HPDE6-E6E7 (cell line): ENCODE data around the gene TRO.

ENCODE experiments used
- DNase-seq: peaks from one replicate; pipeline ENCODE4 v3.0.0; 2011; ENCODE audit warnings: missing footprints; ENCODE audit errors: extremely low spot score

TRO gene, protein sequence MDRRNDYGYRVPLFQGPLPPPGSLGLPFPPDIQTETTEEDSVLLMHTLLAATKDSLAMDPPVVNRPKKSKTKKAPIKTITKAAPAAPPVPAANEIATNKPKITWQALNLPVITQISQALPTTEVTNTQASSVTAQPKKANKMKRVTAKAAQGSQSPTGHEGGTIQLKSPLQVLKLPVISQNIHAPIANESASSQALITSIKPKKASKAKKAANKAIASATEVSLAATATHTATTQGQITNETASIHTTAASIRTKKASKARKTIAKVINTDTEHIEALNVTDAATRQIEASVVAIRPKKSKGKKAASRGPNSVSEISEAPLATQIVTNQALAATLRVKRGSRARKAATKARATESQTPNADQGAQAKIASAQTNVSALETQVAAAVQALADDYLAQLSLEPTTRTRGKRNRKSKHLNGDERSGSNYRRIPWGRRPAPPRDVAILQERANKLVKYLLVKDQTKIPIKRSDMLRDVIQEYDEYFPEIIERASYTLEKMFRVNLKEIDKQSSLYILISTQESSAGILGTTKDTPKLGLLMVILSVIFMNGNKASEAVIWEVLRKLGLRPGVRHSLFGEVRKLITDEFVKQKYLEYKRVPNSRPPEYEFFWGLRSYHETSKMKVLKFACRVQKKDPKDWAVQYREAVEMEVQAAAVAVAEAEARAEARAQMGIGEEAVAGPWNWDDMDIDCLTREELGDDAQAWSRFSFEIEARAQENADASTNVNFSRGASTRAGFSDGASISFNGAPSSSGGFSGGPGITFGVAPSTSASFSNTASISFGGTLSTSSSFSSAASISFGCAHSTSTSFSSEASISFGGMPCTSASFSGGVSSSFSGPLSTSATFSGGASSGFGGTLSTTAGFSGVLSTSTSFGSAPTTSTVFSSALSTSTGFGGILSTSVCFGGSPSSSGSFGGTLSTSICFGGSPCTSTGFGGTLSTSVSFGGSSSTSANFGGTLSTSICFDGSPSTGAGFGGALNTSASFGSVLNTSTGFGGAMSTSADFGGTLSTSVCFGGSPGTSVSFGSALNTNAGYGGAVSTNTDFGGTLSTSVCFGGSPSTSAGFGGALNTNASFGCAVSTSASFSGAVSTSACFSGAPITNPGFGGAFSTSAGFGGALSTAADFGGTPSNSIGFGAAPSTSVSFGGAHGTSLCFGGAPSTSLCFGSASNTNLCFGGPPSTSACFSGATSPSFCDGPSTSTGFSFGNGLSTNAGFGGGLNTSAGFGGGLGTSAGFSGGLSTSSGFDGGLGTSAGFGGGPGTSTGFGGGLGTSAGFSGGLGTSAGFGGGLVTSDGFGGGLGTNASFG (N-terminal part only)

DNA sequence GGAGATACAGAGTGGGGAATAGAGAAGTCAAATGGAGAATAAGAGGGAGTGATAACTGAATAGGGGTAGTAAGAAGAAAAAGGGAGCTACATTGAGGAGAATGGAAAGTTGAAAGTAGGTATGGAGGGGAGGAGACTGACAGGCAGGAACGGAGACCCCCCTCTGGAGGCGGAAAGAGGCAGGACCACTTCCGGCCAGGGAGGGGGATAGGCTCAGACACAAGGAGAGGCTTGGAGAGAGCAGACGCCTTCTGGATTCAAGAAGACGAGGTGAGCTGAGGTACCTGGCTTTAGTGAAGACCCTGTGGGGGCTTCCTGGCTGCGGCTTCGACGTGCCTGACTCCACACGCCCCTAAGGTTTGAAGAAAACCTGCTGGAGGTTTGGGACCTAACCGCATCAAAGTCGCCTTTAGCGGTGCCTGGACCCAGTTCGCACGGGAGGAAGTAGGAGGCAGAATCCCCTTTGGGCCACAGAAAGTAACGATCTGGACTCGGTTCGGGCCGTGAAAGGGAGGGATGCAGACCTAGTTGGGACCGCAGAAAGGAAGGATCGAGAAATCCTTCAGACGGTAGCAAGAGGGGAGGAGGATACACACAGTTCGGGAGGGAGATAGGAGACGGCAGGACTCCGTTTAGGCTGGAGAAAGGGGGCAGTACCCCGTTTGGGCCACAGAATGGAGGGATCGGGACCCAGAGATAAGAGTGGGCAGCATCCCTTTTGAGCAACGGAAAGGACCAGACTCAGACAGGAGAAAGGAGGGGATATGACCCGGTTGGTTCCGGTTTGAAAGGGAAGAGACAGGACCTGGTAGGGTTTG is at the start of gene TRO:
Gene TRO, plus strand, starts transcription at position 215 of the 817 bp plus-strand sequence. CDS start 1,423 bp downstream, outside the sequence.
- DNase-seq: no peak

DNA sequence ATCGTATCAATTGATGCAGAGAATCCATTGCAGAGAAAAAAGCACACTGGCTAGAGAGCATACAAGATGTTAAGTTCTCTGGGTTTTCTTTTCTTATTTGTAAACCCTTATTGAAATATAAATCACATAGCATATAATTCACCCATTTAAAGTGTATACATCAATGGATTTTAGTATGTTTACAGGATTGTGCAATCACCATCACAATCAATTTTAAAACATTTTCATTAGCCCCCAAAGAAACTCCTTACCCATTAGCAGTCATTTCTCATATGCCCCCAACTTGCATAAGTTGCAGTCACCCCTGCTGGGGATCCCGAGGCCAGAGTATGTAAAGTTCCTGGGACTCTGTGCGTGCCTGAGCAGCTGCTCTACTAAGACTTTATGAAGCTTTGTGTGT is 34.9 kb upstream of the TRO start:
- DNase-seq: no peak

DNA sequence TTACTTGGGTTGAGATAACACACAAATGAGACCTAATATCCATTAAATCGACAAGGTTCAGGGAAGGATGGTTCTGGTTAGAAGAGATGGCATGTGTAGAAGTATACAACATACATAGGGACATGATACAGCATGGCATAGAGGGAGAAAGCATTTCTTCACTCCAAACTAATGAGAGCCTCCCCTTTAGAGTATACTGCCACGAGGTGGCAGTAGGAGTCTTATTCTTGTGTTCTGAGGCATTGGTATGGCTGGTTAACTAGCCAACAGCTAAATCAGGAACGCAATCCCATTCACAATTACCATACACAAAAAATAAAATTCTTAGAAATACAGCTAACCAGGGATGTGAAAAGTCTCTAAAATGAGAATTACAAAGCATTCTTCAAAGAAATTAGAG is 29.1 kb upstream of the TRO start:
- DNase-seq: no peak

DNA sequence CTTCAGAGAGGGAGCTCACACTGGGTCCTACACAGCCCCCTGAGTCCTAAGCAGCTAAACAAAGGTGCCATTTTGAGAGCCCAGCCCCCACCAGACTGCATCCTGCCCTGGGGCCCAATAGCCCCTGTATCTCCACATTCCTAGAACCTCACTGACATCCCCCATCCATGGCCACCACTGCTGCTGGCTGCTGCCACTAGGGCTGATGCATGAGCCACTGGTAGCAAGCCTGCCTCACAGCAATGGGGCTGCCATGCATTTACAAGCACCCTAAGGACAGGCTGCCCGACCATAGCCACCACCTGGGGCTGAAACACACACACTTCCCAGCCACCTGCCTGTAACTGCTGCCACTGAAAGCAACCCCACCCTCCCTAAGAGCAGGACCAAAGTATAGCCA is 26.5 kb upstream of the TRO start:
- DNase-seq: no peak

DNA sequence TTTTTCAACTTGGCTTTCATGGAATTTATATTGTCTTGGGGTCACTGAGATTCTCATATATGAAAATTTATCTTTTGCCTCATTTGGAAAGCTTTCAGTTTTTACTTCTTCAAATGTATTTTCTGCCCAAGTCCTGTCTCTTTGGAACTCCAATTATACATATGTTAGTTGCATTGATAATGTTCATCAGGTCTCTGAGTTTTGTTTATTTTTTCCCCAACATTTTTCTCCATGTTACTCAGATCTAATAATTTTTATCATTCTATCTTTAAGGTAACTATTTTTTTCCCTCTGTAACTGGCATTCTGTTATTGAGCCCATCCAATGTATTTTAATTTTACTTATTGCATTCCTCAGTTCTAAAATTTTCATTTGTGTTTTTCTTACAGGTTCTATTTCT is 10.7 kb upstream of the TRO start:
- no peak for DNase-seq

DNA sequence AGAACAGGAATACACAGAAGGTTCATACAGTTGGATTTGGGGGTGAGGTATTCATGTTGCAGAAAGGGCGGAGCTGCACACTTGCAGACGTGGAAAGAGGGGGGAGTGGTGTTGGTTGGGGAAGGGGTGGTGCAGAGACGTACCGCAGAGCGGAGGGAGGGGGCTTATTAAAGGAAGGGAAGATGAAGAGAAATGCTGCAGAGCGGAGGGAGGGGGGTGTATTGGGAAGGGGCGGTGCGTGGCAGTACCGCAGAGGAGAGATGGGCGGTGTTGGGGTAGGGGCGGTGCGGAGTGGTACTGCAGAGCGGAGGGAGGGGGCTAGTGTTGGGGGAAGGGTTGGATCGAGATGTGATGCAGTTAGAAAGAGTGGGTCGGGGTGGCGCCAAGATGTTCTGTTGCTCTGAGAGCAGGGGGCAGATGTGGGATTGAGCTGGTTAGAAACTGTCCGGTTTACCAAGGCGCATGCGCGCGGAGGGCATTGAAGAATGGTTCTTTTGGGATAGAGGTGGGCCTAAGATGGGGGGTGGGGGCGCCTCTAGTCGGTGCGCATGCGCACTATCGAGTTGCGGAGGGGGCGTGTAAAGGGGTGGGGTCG is 900 bp downstream of the TRO start:
- DNase-seq: no peak

DNA sequence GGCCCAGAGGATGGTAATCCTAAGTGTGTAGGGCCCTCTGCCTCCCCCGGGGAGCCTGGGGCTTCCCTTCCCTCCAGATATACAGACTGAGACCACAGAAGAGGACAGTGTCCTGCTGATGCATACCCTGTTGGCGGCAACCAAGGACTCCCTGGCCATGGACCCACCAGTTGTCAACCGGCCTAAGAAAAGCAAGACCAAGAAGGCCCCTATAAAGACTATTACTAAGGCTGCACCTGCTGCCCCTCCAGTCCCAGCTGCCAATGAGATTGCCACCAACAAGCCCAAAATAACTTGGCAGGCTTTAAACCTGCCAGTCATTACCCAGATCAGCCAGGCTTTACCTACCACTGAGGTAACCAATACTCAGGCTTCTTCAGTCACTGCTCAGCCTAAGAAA is 1.9 kb downstream of the TRO start:
- DNase-seq: no peak

DNA sequence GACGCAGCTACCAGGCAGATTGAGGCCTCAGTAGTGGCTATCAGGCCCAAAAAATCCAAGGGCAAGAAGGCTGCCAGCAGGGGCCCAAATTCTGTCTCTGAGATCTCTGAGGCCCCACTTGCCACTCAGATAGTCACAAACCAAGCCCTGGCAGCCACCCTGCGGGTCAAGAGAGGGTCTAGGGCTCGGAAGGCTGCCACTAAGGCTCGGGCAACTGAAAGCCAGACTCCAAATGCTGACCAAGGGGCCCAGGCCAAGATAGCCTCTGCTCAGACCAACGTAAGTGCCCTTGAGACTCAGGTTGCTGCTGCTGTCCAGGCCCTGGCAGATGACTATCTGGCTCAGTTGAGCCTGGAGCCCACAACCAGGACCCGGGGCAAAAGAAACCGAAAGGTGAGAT is 2.8 kb downstream of the TRO start:
- no peak for DNase-seq

DNA sequence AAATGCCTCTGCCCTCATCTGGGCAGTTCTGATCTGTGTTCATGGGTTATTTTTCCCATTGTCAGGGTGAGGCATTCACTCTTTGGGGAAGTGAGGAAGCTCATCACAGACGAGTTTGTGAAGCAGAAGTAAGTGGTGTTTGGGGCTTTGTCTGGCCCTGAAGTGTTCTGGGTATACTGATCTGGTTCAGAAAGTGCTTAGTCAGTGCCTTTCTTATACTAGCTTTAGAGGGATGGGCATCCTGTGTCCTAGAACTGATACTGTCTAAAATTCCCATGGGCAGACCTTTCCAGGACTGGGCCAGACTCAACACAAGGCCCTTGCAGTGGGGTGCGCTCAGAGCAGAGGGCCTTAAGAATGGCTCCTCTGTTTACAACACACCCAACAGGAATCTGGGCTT is 6.4 kb downstream of the TRO start:
- DNase-seq: no peak

DNA sequence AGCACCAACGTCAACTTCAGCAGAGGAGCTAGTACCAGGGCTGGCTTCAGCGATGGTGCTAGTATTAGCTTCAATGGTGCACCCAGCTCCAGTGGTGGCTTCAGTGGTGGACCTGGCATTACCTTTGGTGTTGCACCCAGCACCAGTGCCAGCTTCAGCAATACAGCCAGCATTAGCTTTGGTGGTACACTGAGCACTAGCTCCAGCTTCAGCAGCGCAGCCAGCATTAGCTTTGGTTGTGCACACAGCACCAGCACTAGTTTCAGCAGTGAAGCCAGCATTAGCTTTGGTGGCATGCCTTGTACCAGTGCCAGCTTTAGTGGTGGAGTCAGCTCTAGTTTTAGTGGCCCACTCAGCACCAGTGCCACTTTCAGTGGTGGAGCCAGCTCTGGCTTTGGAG is 8.3 kb downstream of the TRO start:
- DNase-seq: no peak

DNA sequence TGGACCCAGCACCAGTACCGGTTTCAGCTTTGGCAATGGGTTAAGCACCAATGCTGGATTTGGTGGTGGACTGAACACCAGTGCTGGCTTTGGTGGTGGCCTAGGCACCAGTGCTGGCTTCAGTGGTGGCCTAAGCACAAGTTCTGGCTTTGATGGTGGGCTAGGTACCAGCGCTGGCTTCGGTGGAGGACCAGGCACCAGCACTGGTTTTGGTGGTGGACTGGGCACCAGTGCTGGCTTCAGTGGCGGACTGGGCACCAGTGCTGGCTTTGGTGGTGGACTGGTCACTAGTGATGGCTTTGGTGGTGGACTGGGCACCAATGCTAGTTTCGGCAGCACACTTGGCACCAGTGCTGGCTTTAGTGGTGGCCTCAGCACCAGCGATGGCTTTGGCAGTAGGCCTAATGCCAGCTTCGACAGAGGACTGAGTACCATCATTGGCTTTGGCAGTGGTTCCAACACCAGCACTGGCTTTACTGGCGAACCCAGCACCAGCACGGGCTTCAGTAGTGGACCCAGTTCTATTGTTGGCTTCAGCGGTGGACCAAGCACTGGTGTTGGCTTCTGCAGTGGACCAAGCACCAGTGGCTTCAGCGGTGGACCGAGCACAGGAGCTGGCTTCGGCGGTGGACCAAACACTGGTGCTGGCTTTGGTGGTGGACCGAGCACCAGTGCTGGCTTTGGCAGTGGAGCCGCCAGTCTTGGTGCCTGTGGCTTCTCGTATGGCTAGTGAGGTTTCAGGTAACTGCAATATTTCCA is 9.8 kb downstream of the TRO start:
- no peak for DNase-seq

DNA sequence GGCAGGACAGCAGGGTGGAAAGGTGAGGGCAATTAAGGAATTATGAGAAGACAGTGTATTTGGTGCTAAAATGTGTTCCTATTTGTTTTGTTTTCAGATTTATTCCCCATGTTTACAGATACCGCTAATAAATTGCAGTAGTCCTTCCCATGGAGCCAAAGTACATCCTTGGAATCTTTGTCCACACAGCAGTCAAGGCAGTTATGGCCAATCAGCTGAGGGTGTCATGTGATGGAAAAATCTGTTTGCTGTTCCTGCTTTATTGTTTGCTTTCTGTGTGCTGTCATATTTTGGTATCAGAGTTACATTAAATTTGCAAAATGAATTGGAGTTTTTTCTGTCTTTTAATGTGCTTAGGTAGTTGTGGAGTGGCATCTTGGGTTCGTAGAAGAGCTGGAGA is 10.5 kb downstream of the TRO start:
- DNase-seq: no peak

DNA sequence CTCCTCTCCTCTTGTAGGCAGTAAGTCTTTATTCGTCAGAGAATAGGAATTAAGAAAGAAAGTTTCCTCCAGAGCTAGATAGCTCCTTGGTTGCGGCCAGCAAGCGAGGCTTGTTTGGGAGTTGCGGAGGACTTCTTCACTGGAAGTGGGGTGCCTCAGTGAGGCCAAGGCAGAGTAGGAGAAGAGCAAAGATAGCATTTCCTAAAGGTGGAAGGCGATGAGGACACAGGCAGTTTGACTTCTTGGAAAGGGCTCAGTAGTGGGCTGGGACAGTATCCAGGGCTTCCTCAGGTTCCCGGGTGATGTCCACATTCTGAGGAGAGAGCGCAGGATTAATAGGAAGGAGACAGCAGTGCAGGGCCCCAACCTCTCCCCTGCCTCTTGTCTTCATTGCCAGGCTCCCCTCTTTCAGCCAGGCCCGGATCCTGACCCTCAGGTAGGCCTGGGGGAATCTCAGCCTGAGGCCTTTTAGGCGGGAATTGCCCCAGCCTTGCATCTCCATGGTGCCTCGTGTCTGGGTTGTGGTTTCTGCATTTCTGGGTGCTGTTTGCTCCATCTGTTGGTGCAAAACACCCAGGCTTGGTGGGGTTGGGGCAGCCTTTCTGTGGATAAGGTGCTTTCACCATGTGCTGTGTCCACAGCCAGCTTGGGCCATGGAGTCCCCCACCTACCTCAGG is 12.7 kb downstream of the TRO start:
- no peak for DNase-seq

DNA sequence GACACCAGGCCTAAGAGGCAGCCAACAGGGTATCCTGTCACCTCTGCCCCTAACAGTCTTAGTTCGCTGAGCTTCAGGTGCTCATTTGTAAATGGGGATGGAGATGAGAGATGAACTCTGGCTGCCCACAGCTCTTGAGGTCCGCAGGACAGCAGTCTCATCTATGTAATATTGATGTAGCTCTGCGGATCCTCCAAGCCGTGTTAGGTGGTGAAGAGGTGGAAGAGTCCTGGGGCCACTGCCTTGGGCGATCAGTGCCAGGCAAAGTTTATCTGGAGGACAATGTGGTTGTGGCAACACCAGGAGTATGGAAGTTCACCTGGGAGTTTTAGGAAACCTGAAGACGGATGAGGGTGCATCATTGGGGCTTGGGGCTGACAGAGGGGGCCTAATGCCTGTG is 13.4 kb downstream of the TRO start:
- no peak for DNase-seq

DNA sequence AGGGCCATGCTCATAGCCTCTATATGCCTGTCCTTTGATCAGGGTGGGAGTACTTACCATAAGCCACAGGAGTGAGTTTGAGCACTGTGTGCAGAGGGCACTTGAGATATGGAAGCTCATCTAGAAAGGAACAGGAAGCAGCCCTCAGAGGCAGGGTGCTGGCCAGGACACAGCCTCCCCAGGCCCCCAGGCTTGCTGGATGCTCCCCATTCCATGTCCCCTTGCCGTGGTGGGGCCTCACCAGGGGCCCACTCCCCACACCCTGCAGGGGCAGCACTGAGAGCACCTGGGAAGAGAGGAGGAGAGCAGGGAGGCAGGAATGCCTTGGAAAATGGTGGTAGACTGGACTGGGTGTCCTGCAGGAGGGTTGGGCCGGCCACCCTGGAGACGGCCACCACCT is 14.3 kb downstream of the TRO start:
- DNase-seq: no peak

DNA sequence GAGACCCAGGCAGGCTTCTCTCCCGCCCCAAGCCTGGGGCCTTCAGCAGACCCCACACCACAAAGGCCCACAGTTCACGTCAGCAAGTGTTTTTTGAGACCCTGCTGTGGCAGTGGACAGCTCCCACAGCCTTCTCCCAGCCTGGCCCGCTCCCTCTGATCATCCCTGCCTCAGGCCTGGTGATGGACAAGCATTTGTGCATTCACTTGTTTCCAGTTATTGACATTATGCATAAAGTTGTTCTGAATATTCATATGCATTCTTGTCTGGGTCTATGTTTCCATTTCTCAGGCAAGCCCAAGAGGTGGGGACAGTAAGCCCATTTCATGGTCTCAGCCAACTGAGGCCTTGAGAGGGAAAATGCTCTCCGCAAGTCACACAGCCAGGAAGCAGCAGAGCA is 14.7 kb downstream of the TRO start:
- no peak for DNase-seq

DNA sequence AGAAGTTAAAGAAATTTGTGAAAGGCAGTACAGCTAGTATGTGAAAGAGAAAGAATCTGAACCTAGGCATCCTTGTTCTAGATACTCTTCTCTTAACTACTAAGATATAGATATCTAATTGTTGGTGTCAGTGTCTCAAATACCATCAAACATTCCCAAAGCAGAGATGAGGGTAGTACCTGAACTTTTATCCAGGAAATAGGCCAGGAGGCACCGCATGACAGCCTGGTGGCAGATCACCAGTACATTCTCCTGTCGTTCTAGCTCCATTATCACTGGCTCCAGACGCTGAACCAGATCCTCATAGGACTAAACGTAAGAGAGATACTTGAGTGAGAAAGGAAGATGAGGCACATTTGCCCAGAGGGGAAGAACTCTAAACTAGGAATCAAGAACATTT is 16.8 kb downstream of the TRO start:
- DNase-seq: no peak

DNA sequence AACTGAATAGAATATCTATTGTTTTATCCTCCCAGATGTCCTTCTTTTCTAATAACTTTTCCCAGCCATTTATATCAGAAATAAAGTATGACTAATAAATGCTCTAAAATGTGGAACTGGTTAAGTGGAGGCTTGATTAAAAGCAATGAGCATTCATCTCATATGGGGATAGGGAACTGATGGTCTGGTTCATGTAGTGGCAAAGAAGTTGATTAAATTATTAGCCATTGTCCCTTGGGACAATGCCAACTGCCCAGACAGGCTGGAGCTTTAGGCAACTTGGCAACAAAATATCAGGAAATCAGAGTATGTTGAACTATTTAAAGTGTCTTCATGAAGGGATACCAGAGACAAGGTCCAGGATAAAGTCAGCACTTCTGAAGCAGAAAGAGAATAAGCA is 24.2 kb downstream of the TRO start:
- DNase-seq: no peak

DNA sequence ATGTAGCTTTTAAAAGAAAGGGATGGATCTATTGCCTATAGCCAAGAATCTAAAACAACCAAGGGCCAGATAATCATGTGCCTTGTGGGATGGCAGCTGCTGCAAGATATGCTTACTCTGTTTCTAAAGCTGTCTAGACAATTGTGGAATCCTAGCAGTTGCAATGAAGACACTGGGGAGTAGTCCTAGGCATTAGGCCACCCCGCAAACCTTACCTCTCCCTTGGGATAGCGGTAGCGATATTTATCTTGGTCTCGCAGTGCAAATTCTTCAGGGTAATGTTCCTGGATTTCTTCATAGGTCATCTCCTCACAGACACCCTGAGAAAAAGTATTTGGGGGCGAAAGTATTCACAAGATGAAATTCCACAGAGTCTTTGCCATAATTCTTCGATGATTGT is 24.6 kb downstream of the TRO start:
- no peak for DNase-seq
